SHP77 (cell line): ENCODE data around the gene FBXL19.
"Not testable (repeated sequence)": the region's sequence is repeated elsewhere in the genome, so short reads cannot be mapped to it uniquely, and the experiment has no call there.

Experiments
- DNase-seq, 2 experiments: peaks; one replicate each; lab custom pipeline; 2025; lab: John Stamatoyannopoulos, UW

FBXL19 gene

GRCh38 chr16:30921748-30922419 lies 1.5 kb upstream of the FBXL19 start:
- peak; percentile 92 to 94 for DNase-seq

DNA sequence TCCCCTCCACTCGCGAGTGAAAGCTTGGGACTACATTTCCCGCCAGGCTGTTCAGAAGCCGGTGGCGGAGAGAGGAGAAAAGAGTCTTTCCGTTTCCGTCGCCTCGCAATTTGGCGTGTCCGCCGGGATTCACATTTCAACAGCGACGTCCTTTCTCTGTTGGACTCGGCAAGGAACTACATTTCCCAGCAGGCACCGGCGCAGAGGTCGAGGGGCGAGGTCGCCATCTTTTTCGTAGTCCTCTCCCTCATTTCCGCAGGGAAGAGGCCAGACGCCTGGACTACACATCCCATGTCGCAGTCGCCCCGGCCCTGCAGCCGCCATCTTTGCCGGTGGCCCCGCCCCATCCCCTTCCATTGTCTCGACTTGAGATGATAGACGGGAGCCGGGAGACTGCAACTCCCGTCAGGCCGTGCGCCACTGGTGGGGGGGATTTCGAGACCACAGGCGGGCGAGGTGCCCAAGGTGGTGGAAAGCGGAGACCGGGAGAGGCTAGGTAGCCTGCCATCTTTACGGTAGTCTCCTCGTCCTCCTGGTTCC lies 882 bp upstream of the FBXL19 start:
- DNase-seq = peak; percentile 100

- DNase-seq = peak; percentile 99 to 100
Measured at GRCh38 chr16:30922960-30923535, 324 bp upstream of the FBXL19 start.

DNA sequence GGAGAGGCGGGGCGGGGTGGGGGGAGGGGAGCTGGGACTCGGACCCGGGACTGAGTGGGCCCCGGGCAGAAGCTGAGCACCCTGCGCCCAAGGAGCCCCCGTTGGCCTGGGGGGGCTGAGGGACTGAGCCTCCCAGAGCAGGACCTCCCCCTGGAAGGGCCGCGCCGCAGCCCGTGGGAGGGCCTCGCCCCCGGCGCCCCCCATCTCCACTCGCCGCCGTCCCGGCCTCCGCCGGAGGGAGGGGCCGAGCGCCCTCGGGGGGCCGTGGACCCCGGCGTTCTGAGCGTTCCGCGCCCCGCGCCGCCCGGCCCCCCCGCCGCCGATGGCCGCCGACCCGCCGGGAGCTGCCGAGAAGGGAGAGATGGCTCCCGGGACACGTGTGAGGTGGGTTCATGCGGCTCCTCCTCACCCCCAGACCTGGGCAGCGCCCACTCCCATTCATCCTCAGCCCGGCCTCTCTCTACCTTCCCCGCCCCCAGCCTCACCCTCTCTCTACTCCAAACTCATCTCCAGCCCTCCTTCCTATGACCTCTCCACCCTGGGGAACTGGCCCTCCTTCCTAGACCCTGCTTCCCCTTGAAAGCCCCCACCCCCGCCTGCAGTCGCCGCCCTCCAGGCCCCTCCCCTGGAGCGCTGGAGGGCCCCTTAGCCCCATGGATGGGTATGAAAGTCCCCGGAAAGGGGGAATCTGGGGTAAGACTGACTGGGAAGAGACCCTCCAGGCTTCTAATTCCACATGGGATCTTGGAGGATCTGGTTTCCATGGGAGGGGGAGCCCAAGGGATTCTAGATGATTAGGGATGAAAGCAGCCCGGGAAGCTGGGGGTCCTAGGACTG lies 922 bp downstream of the FBXL19 start:
- DNase-seq = no peak

GRCh38 chr16:30924913-30925631 lies 1.7 kb downstream of the FBXL19 start:
- DNase-seq = no peak

DNA sequence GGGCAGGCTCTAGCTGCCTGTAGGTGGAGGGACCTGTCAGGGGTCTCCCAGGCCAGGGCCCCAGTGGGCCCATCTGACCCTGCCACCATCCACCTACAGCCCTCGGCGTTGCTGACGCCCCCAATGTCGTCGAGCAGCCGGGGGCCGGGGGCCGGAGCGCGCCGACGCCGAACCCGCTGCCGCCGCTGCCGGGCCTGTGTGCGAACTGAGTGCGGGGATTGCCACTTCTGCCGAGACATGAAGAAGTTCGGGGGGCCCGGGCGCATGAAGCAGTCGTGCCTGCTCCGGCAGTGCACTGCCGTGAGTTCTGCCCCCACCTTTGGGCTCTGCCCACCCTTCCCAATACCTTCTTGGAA lies 2.2 kb downstream of the FBXL19 start:
- DNase-seq = no peak

DNA sequence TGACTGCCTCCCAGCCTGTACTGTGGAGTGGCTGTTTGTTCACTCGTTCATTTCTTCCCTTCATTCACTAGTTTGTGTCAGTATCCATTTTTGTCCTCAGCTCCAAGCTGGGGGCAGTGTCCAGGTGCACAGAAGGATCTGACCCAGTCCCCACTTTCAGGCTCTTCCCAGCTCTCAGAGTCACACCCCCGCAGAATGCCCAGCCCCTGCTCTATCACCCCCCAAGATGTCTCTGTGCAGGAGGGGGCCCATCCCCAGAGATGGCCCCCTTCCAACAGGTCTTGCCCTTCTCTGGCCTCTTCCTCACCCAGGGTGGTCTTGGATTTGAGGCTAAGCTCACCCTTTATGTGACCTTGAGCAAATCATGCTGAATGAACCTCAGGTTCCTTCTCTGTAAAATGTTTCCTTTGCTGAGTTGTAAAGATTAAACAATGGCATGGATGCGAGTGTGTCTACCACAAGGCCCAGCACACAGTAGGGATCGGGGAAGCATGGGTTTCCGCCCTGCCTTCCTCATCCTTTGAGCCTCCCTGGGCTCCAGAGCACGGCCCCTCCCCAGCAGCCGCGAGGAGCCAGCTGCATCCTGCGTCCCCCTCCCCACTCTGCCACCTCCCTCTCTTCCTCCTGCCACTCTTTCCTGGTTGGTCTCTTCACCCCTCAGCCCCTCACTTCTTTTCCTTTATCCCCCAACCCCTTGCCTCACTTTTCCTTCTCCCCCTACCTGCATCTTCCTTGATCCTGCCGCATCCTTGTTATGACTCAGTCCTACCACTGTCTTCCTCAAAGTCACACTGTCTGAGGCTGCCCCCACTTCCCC lies 2.8 kb downstream of the FBXL19 start:
- no peak for DNase-seq

DNA sequence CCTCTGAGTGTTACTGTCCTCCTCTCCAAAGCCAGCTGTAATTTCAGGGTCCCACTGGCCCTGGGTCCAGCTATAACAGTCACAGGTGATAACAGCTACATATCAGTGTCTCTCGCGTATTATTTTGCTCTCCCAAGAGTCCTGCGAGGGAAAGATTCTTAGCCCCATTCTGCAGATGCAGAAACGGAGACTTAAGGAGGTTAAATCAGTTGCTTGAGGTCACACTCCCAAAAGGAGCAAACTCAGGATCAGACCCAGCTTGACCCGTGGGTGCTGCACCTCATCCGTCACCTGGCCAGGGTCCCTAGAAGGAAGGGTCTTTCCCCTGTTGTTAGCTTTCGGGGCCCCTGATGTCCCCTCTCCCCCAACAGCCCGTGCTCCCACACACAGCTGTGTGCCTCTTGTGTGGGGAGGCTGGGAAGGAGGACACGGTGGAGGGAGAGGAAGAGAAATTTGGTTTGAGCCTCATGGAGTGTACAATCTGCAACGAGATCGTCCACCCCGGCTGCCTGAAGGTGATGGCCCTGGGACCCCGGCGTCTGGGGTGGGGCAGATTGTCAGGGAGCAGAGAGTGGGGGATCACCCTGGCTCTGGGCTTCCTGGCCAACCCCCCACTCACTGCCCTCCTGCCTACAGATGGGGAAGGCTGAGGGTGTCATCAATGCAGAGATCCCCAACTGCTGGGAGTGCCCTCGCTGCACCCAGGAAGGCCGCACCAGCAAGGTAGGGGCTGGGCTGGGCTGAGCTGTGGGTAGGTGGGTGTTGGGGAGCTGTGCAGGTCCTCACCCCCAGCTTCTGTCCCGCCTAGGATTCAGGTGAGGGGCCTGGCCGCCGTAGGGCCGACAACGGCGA lies 3.8 kb downstream of the FBXL19 start:
- no peak for DNase-seq

DNA sequence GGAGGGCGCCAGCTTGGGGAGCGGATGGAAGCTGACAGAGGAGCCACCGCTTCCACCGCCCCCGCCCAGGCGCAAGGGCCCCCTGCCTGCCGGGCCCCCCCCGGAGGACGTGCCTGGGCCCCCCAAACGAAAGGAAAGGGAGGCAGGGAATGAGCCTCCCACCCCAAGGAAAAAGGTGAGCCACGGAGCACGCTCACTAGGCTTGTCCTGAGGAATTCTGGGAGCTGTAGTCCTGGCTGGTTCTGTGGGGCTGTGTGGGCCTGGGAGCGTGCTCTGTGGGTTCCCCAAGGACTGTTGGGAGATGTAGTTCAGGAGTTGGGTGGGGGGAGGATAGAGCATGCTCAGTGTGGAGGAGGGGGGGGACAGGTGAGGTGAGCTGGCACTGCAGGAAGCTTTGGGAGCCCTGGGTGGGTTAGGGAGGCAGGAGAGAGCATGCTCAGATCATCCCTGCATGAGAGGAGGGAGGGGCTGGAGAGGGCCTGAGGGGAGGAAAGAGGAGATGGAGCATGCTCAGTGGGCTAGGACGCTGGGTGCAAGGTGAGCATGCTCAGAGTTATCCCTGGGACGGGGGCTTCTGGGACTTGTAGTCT lies 4.5 kb downstream of the FBXL19 start:
- DNase-seq = peak; percentile 82 to 87

DNA sequence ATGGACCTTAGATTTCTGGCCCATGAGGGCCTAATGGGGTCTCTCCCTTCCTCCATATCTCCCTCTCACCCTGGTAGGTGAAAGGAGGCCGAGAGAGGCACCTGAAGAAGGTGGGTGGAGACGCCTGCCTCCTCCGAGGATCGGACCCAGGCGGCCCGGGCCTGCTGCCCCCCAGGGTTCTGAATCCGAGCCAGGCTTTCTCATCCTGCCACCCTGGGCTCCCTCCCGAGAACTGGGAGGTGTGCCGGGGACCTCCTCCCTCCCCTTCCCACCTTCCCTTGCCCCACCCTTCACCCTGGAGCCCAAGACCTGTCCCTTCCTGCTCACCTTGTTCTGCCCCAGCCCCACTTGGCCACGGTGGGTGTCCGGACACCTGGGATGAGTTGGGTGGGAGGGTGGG lies 5.0 kb downstream of the FBXL19 start:
- DNase-seq = no peak

GRCh38 chr16:30929167-30929566 lies 5.8 kb downstream of the FBXL19 start:
- no peak for DNase-seq

- DNase-seq = no peak
Measured at GRCh38 chr16:30930160-30930571, 6.8 kb downstream of the FBXL19 start.

- no peak for DNase-seq
Measured at GRCh38 chr16:30931068-30931650, 7.8 kb downstream of the FBXL19 start.

- peak; percentile 58 to 65 for DNase-seq
Measured at GRCh38 chr16:30934827-30935557, 11.6 kb downstream of the FBXL19 start.

- no peak for DNase-seq
Measured at GRCh38 chr16:30937692-30938091, 14.3 kb downstream of the FBXL19 start.

DNA sequence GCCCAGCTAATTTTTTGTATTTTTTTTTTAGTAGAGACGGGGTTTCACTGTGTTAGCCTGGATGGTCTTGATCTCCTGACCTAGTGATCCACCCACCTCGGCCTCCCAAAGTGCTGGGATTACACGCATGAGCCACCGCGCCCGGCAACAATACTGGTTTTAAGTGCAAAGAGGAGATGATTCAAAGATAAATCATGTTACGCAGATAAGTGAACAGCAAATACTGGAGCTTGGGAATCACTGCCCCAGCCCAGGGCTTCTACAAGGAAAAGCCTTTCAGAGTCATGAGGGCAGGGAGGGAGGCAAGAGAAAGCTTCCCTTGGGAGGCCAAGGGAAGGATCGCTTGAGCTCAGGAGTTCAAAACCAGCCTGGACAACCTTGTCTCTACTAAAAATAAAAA lies 16.2 kb downstream of the FBXL19 start:
- not testable (repeated sequence) for DNase-seq

DNA sequence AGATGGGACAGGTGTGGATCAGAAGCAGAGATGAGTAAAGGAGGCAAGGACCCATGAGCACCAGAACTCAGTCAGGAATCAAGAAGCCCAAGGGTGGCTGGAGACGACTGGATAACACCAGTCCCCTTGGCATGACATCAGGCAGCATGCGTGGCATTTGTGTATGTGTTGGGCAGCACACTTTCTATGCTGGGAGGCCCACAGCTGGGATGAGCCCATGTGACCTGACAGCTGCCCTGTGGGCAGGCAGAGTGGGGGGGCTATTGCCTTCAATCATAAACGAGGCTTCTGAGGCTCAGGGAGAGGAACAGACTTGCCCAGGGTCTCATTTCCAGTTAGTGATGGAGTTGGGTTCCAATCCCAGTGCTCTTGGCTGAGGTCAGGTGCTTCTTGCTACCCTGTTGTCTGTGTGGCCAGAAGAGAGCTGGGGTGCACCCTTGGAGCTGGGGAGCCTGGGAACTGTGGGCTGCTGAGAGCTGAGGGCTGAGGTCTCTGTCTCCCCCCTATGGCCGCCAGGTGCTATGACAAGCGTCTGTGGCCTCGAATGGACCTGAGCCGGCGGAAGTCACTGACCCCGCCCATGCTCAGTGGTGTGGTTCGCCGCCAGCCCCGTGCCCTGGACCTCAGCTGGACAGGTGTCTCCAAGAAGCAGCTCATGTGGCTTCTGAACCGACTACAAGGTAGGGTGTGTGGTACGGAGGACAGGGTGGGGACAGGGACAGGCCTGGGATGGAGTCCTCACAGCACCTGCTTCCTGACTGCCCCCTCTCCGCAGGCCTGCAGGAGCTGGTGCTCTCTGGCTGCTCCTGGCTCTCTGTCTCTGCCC lies 18.4 kb downstream of the FBXL19 start:
- peak; percentile 64 to 79 for DNase-seq

GRCh38 chr16:30942426-30942806 lies 19.0 kb downstream of the FBXL19 start:
- no peak for DNase-seq
